GM19397 (cell line): Measurements from ENCODE around the gene LIG1.
A peak's percentile ranks its signal among the peaks of the same experiment; 100 is the strongest.
"Not testable (repeated sequence)": the region's sequence is repeated elsewhere in the genome, so short reads cannot be mapped to it uniquely, and the experiment has no call there.

Experiments
- ATAC-seq: cut with Tn5 transposase; IDR thresholded peaks from one replicate; pipeline ENCODE4 v1.9.1; 2021; ENCODE audit warnings: mild to moderate bottlenecking, moderate library complexity; ENCODE audit not compliant: unreplicated experiment

Gene LIG1

GRCh38 chr19:48122421-48122820 is 47.7 kb downstream of the LIG1 start:
- ATAC-seq = no peak

GRCh38 chr19:48121909-48122371 is 48.2 kb downstream of the LIG1 start:
- no peak for ATAC-seq

- no peak for ATAC-seq
Observed at GRCh38 chr19:48121066-48121465, 49.1 kb downstream of the LIG1 start.

DNA sequence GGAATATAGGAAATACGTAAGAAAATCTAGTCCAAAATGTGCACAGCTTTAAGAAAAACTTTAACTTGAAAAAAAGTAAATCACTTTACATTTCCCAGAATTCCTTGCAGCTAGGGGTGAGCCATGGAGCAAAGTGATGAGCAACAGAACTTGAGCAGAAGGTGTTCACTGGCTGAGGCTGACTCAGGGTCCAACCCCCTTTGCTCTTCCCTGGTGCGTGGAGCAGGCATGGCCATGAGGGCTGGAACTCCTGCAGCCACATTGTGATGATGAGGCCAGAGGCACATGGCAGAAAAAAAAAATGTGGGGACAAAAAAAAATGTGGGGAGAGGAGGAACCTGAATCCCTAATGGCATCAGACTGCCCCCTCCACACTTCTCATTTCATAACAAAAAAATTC is 49.6 kb downstream of the LIG1 start:
- ATAC-seq = no peak

- no peak for ATAC-seq
Observed at GRCh38 chr19:48118131-48118517, 52.0 kb downstream of the LIG1 start.

DNA sequence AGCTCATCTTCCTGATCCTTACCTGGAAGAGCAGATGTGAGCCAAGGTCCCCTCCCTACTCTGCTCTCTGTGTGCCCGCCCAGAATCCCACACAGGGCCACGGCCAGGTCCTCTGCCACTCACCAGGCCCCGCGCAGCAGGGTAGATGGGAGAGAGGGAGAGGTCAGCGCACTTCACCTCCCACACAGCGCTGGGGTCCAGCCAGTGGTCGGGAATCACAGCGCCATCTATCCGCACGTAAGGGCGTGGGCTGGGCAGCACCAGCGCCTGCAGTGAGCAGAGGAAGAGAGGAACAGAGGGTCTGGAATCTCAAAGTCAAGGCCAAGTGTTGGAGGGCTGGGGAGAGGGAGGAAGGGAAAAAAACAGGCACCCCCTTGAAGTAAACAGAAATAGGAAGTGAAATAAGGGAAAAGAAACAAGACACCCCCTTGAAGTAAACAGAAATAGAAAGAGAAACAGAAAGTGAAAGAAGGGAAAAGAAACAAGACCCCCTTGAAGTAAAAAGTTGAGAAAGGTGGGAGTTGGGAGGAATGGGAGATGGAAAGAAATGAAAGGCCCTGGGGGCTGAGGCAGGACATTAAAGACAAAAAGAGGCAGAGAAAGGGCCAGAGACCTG is 52.5 kb downstream of the LIG1 start:
- no peak for ATAC-seq

DNA sequence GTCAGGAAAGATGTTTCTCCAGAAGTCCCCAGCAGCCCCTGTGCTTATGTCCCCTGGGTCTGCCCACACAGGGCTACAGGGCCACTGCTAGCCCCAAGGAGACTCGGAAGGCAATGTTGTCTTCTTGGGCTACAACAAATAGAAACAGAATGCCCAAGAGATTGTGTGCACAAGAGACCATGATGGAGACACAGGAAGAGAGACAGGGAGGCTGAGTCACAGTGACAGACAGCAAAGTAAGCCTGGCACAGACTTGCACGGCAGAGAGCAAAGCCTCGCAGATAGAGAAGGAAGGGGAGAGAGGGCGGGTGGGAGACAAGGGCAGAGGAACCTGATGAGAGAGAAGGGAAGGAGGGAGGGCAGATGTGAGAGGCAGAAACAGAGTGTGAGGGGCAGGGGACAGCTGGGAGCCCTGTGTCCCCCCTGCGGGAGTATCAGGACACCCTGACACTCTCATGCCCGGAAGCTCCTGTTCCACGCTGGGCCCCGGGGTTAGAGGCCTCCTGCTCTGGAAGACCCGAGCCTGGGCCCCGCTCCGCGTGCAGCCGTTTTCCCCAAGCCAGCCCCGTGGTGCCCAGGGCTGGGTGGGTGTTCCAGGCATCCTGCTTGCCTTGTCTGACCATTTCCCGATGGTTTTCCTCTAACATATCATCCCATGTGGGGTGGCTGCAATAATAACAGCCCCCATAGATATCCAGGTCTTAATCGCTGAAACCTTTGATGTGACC is 56.8 kb downstream of the LIG1 start:
- no peak for ATAC-seq

DNA sequence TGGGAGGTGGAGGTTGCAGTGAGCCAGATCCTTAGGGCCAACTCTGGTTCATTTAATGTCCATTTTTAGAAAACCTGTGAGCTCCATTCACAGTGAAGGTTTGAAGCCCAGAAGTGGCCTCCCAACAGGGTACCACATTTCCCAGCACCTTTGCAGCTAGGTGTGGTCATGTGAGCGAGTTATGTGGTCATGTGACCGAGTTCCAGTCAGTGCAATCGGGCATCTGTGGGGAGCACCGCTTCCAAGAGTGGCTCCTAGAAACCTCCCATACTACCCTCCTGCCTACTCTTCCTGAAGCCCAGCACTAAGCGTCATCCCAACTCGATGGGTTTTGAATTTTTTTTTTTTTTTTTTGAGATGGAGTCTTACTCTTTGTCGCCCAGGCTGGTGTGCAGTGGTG is 58.9 kb downstream of the LIG1 start:
- no peak for ATAC-seq

DNA sequence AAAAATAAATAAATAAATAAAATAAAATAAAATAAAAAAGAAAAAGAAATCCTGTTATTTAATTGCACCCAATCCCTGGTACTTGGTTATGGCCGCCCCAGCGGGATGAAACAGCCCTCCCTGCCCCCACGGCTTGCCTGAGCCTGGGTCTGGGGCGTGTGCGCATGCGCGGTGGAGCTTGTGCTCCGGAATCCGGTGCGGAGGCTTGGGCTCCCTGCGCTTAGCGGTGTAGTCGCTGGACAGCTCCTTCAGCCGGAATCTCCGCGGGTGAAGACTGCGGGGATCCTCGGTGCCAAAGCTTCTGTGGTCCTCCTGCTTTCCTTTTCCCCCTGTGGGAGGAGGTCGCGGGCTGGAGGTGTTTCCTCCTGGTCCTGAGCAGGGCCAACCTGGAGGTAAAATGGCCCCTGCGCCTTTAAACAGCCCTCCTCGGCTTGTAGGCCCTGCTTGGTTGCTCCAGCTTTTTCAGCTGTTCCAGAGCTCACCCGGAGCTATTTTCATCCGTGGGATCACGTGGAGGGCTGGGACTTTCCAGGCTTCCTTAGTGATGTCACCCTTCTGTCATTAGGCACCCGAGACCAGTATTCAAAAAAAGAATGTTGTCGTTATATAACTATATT is 59.7 kb downstream of the LIG1 start, which contains the start of gene PLA2G4C:
Gene PLA2G4C, minus strand, starts transcription at position 468 of the 617 bp plus-strand sequence. CDS start 4,288 bp downstream, outside the sequence.
- peak; percentile 51 for ATAC-seq

GRCh38 chr19:48108997-48109782 is 61.0 kb downstream of the LIG1 start:
- no peak for ATAC-seq

DNA sequence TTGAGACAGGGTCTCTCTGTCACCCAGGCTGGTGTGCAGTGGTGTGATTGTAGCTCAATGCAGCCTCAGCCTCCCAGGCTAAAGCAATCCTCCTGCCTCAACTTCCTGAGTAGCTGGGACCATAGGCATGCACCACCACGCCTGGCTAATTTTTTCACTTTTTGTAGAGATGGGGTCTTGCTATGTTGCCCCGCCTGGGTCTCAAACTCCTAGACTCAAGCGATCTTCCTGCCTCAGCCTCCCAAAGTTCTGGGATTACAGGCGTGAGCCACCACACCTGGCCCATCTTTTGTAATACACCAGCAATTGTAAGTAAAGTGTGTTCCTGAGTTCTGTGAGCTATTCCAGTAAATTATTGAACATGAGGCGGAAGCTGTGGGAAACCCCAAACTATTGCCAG is 66.2 kb downstream of the LIG1 start:
- ATAC-seq = no peak

DNA sequence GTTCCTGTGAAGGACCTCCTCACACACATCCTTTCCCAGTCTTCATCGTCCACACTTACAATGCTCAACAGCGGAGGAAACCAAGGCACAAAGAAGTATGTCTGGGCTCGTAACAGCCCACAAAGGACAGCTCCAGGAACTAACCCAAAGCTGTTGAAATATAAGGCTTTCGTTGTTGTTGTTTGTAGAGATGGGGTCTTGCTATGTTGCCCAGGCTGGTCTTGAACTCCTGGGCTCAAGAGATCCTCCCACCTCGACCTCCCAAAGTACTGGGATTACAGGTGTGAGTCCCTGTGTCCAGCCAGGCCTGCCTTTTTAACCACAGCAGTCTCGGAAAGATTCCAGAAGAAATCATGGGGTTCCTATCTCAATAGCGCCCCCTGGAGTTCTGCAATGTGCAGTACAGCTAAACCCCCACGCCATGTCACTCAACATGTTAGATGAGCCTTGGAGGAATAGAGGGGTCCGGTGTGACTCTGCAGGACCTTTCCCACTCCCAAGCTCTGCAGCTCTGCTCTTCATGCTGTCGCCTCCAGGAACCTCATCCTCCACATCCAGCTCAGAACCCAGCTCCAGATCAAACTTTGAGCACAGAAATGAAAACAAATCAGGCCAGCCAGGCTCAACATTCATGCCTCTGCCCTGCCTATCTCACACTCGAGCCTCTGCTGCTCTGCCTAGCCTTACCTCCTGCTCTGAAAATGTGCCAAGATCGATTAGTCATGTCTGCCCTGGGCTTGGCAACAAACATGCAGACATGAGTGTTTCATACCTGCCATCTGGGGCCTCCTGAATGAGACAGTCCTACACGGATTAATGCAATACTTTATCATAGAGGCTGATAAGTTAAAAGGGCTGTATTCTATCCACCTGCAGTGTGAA is 67.0 kb downstream of the LIG1 start:
- ATAC-seq = no peak

- ATAC-seq = no peak
Observed at GRCh38 chr19:48095612-48096175, 74.5 kb downstream of the LIG1 start.

DNA sequence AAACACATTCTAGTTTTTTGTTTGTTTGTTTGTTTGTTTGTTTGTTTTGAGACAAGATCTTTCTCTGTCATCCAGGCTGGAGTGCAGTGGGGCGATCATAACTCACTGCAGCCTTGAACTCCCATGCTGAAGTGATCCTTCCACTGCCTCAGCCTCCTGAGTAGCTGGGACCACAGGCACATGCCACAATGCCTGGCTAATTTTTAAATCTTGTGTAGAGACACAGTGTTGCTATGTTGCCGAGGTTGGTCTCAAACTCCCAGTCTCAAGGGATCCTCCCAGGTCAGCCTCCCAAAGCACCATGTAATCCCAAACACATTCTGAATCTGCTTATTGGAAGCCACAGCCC is 75.3 kb downstream of the LIG1 start:
- no peak for ATAC-seq

DNA sequence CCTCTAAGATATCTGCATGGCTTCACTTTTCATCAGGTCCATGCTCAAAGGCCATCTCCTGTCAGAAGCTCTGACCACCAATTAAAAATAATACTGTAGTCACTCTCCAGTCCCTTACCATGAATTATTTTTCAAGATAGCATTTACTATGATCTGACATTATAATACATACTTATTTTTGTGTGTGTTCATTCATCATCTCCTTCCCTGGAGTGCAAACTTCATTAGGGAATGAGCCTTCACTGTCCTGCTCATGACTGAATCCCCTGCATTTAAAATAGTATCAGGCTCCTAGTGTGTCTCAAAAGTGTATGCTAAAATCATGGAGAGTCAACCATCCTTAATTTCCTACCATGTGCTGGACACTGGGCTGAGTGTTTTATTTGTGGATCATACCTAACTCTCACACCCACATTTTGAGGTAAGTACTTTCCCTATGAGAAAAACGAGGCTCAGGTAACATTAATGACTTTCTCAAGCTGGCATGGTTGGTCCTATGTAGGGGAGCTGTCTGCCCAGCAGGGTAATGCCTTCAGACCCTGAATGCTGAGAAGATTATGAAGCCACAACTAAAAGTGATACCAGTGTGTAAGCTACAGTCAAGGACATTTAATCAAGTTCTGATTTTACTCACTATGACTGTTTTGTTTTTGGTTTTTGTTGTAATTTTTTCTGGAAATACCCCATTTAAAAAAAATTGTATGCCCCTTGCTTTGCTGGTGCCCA is 75.9 kb downstream of the LIG1 start:
- no peak for ATAC-seq

- not testable (repeated sequence) for ATAC-seq
Observed at GRCh38 chr19:48091111-48091718, 78.9 kb downstream of the LIG1 start.

GRCh38 chr19:48090281-48090802 is 79.8 kb downstream of the LIG1 start:
- no peak for ATAC-seq

DNA sequence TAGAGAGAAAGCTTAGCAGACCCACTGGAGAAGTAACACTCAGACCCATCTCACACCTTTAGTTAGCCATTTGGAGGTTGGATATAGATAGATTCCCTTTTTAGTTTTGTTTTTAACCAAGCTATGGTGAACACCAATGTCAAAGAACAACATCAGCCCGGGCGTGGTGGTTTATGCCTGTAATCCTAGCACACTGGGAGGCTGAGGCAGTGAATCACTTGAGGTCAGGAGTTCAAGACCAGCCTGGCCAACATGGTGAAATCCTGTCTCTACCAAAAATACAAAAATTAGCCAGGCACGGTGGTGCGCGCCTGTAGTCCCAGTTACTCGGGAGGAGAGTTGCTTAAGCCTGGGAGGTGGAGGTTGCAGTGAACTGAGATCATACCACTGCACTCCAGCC is 81.2 kb downstream of the LIG1 start:
- ATAC-seq = not testable (repeated sequence)
